H9 (cell line): ENCODE results near the gene TNFRSF1B. TPM values are rescaled to one million over a fixed set of nuclear protein-coding genes. Genes with fewer than 3 reads are reported as not detected.

Experiments used
- DNase-seq: peaks from one replicate; pipeline ENCODE4 v3.0.0-alpha.2; 2017
- H2AFZ ChIP-seq: one replicate; pipeline ENCODE4 v1.6.1; 2013; ENCODE audit warnings: mild to moderate bottlenecking, low read length, control low read depth, moderate library complexity
- H2AK5ac ChIP-seq: 2 replicates; pipeline ENCODE4 v1.6.1; 2013; ENCODE audit warnings: low read length, control low read depth, mixed read lengths; ENCODE audit not compliant: insufficient read length
- H2BK120ac ChIP-seq: one replicate; pipeline ENCODE4 v1.6.1; 2013; ENCODE audit warnings: low read depth, mild to moderate bottlenecking, low read length, control low read depth, inconsistent platforms; ENCODE audit not compliant: poor library complexity, severe bottlenecking
- H2BK12ac ChIP-seq: 2 replicates; pipeline ENCODE4 v1.6.1; 2013; ENCODE audit warnings: low read length, control low read depth, mixed read lengths, low read depth; ENCODE audit not compliant: insufficient read length
- H2BK15ac ChIP-seq: 2 replicates; pipeline ENCODE4 v1.6.1; 2013; ENCODE audit warnings: low read depth, low read length, control low read depth
- H2BK20ac ChIP-seq: one replicate; pipeline ENCODE4 v1.6.1; 2013; ENCODE audit warnings: low read depth, mild to moderate bottlenecking, low read length, control low read depth, inconsistent platforms; ENCODE audit not compliant: poor library complexity, severe bottlenecking
- H2BK5ac ChIP-seq: 2 replicates; pipeline ENCODE4 v1.6.1; 2013; ENCODE audit warnings: low read length, control low read depth, mixed read lengths; ENCODE audit not compliant: insufficient read length
- H3K14ac ChIP-seq: 2 replicates; pipeline ENCODE4 v1.6.1; 2013; ENCODE audit warnings: low read length, control low read depth; ENCODE audit not compliant: insufficient read depth
- H3K18ac ChIP-seq: 2 replicates; pipeline ENCODE4 v1.6.1; 2013; ENCODE audit warnings: low read depth, mild to moderate bottlenecking, mixed read lengths, low read length, control low read depth; ENCODE audit not compliant: insufficient read length
- H3K23ac ChIP-seq: 2 replicates; pipeline ENCODE4 v1.6.1; 2013; ENCODE audit warnings: low read length, control low read depth, mixed read lengths, low read depth; ENCODE audit not compliant: insufficient read length
- H3K23me2 ChIP-seq: 2 replicates; pipeline ENCODE4 v1.6.1; 2013; ENCODE audit warnings: low read depth, mild to moderate bottlenecking, mixed read lengths, low read length, control low read depth; ENCODE audit not compliant: insufficient read length, poor library complexity, severe bottlenecking
- H3K27ac ChIP-seq: 2 replicates; pipeline ENCODE4 v1.5.1; 2013; ENCODE audit warnings: low read length, control low read depth, mixed read lengths, low read depth; ENCODE audit not compliant: insufficient read length
- H3K27me3 ChIP-seq: 2 replicates; pipeline ENCODE4 v1.6.1; 2013; ENCODE audit warnings: low read length, control low read depth, inconsistent platforms; ENCODE audit not compliant: insufficient read depth
- H3K4ac ChIP-seq: 2 replicates; pipeline ENCODE4 v1.6.1; 2013; ENCODE audit warnings: low read depth, mild to moderate bottlenecking, control low read depth, inconsistent platforms, low read length, moderate library complexity
- H3K4me1 ChIP-seq: 2 replicates; pipeline ENCODE4 v1.6.1; 2013; ENCODE audit warnings: low read length, control low read depth, inconsistent platforms; ENCODE audit not compliant: insufficient read depth
- H3K4me2 ChIP-seq: 2 replicates; pipeline ENCODE4 v1.6.1; 2013; ENCODE audit warnings: low read length, control low read depth, mixed read lengths; ENCODE audit not compliant: insufficient read length, insufficient read depth
- H3K56ac ChIP-seq: 2 replicates; pipeline ENCODE4 v1.6.1; 2013; ENCODE audit warnings: low read depth, mild to moderate bottlenecking, mixed read lengths, low read length, control low read depth; ENCODE audit not compliant: insufficient read length
- H3K79me1 ChIP-seq: 2 replicates; pipeline ENCODE4 v1.6.1; 2013; ENCODE audit warnings: low read depth, mild to moderate bottlenecking, moderate library complexity, low read length, control low read depth, inconsistent platforms; ENCODE audit not compliant: insufficient read depth, poor library complexity, severe bottlenecking
- H3K79me2 ChIP-seq: 2 replicates; pipeline ENCODE4 v1.6.1; 2013; ENCODE audit warnings: low read length, control low read depth, inconsistent platforms; ENCODE audit not compliant: insufficient read depth
- H3K9ac ChIP-seq: 2 replicates; pipeline ENCODE4 v1.6.1; 2013; ENCODE audit warnings: low read length, control low read depth, mixed read lengths; ENCODE audit not compliant: insufficient read length; ENCODE audit errors: extremely low read depth
- H3K9me3 ChIP-seq: one replicate; pipeline ENCODE4 v1.6.1; 2013; ENCODE audit warnings: low read depth, low read length, inconsistent platforms; ENCODE audit not compliant: control insufficient read depth
- H3T11ph ChIP-seq: one replicate; pipeline ENCODE4 v1.6.1; 2013; ENCODE audit warnings: mild to moderate bottlenecking, low read length, control low read depth, inconsistent platforms
- H4K20me1 ChIP-seq: one replicate; pipeline ENCODE4 v1.6.1; 2013; ENCODE audit not compliant: control insufficient read depth, insufficient read length, insufficient read depth
- H4K5ac ChIP-seq: 2 replicates; pipeline ENCODE4 v1.6.1; 2013; ENCODE audit warnings: low read depth, mild to moderate bottlenecking, mixed read lengths, low read length, control low read depth; ENCODE audit not compliant: insufficient read length
- H4K8ac ChIP-seq: replicated peaks from 2 replicates; pipeline ENCODE4 v1.6.1; 2013; ENCODE audit warnings: low read length, control low read depth, mixed read lengths, low read depth; ENCODE audit not compliant: insufficient read length
- H4K91ac ChIP-seq: 2 replicates; pipeline ENCODE4 v1.6.1; 2013; ENCODE audit warnings: low read depth, mild to moderate bottlenecking, moderate library complexity, mixed read lengths, low read length, control low read depth; ENCODE audit not compliant: insufficient read length
- H3K27ac Mint-ChIP-seq, 3 experiments: 2 replicates in 2 of 3; 3 replicates in 1 of 3; pipeline ENCODE4 v1.8.0; 2020 to 2021; ENCODE audit warnings: mixed read lengths in 3 of 3, mild to moderate bottlenecking in 1 of 3, moderate library complexity in 1 of 3
- H3K27me3 Mint-ChIP-seq: 2 replicates; pipeline ENCODE4 v1.8.0; 2021; ENCODE audit warnings: low read depth, mild to moderate bottlenecking, moderate library complexity, mixed read lengths
- H3K36me3 Mint-ChIP-seq, 3 experiments: 2 replicates in 2 of 3; 3 replicates in 1 of 3; pipeline ENCODE4 v1.8.0; 2020 to 2021; ENCODE audit warnings: low read depth in 3 of 3, mixed read lengths in 3 of 3; ENCODE audit not compliant: insufficient read depth in 1 of 3
- H3K4me1 Mint-ChIP-seq, 2 experiments: 2 replicates each; pipeline ENCODE4 v1.8.0; 2020; ENCODE audit warnings: mixed read lengths in 2 of 2
- H3K4me3 Mint-ChIP-seq, 2 experiments: 2 replicates in 1 of 2; 3 replicates in 1 of 2; pipeline ENCODE4 v1.8.0; 2020 to 2021; ENCODE audit warnings: mild to moderate bottlenecking in 2 of 2, mixed read lengths in 2 of 2, moderate library complexity in 1 of 2
- H3K9me3 Mint-ChIP-seq, 2 experiments: 2 replicates in 1 of 2; 3 replicates in 1 of 2; pipeline ENCODE4 v1.8.0; 2020; ENCODE audit warnings: mild to moderate bottlenecking in 2 of 2, mixed read lengths in 2 of 2, moderate library complexity in 1 of 2
- CTCF ChIP-seq: fragments of 200-600 bp; sonication (generic); conservative IDR thresholded peaks from 3 replicates; pipeline ENCODE4 v1.8.0; 2021; ENCODE audit warnings: antibody characterized with exemption, mild to moderate bottlenecking
- WGBS: extraction: QIAGEN DNeasy Blood & Tissue Kit; methylation state at CpG from one replicate; pipeline ENCODE4 v1.1.7; 2013; ENCODE audit warnings: missing lambda C conversion rate, low lambda C conversion rate, mixed read lengths; ENCODE audit not compliant: insufficient read length; ENCODE audit errors: extremely low coverage; 5-methylcytosine and 5-hydroxymethylcytosine counted together
- total RNA-seq: library from RNA; stranded (reverse); gene quantifications from 2 replicates; pipeline ENCODE4 v1.2.1, GENCODE V29; 2021

TNFRSF1B gene
- total RNA-seq, 1 experiment from 2014 or later, result 0.57 TPM

- no peaks in the 10 kb centered on the region for H3K9me3 ChIP-seq
- H3K4me2 ChIP-seq, result no peak overlapping the region
- H3K27me3 Mint-ChIP-seq, result peaks cover 52% of the 10 kb centered on the region
- peaks cover 3% of the 10 kb centered on the region for H3K23me2 ChIP-seq
- no peaks in the 10 kb centered on the region for H3K4me1 ChIP-seq
- H2BK15ac ChIP-seq, result no peak overlapping the region
- no peak for TF ChIP-seq CTCF
- no peak overlapping the region for H4K5ac ChIP-seq
- H3K9me3 Mint-ChIP-seq, result no peaks in the 10 kb centered on the region; a peak in 1 of 5 replicates
- H2AFZ ChIP-seq, result no peak overlapping the region
- H3K14ac ChIP-seq, result no peak overlapping the region
- no peaks in the 10 kb centered on the region; a peak in 1 of 7 replicates for H3K36me3 Mint-ChIP-seq
- no CpG with 5 or more reads among the region's 17 CpGs for WGBS
- H4K20me1 ChIP-seq, result no peaks in the 10 kb centered on the region
- no peak overlapping the region for H2AK5ac ChIP-seq
- H3K27me3 ChIP-seq, result no peaks in the 10 kb centered on the region; the same call in 1 of the 2 replicates
- H3K79me1 ChIP-seq, result no peaks in the 10 kb centered on the region
- H2BK5ac ChIP-seq, result no peak overlapping the region
- H3K23ac ChIP-seq, result no peak overlapping the region
- H3K18ac ChIP-seq, result no peak overlapping the region
- no peak overlapping the region for H4K91ac ChIP-seq
- H4K8ac ChIP-seq, result no peak overlapping the region
- H3K4me3 Mint-ChIP-seq, result no peak overlapping the region
- peaks cover 12 to 20% of the 10 kb centered on the region in 2 experiments for H3K4me1 Mint-ChIP-seq
- no peak overlapping the region for H3T11ph ChIP-seq
- no peak overlapping the region for H3K27ac ChIP-seq
- H3K4ac ChIP-seq, result no peak overlapping the region
- no peak overlapping the region for H3K56ac ChIP-seq
- H3K79me2 ChIP-seq, result no peaks in the 10 kb centered on the region
- H2BK12ac ChIP-seq, result no peak overlapping the region
- no peak overlapping the region for H2BK120ac ChIP-seq
- H3K9ac ChIP-seq, result no peak overlapping the region
- no peak overlapping the region for H2BK20ac ChIP-seq
- no peak overlapping the region; a peak in 1 of 7 replicates for H3K27ac Mint-ChIP-seq
- no peak for DNase-seq
Observed at GRCh38 chr1:12168451-12169160, 1.8 kb downstream of the TNFRSF1B start.
